DMS153 (cell line): ENCODE measurements around the gene CSNK1G3.
"Not testable (repeated sequence)": the region's sequence is repeated elsewhere in the genome, so short reads cannot be mapped to it uniquely, and the experiment has no call there.

Source experiments
- DNase-seq: peaks from one replicate; lab custom pipeline; 2025; lab: John Stamatoyannopoulos, UW

Gene CSNK1G3

GRCh38 chr5:123559434-123559775 lies 47.4 kb downstream of the CSNK1G3 start:
- DNase-seq = no peak

DNA sequence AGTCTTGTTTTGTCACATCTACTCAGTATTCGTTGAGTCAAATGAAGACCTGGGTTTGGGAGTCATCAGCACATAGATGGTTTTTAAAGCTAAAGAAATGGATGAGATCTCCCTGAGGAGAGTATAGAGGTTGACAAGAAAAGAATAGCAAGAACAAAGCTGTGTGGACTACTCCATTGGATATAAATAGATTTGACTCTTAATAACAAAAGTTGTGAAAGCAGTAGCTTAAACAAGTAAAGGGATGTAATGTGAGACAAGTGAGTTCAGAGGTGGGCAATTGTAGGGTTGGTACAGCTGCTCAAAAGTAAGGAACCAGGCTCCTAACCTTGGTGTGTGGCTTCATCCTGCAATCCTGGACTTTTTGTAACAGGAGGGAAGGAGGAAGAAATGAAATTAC lies 49.3 kb downstream of the CSNK1G3 start:
- no peak for DNase-seq

GRCh38 chr5:123571927-123572326 lies 60.0 kb downstream of the CSNK1G3 start:
- DNase-seq = no peak

DNA sequence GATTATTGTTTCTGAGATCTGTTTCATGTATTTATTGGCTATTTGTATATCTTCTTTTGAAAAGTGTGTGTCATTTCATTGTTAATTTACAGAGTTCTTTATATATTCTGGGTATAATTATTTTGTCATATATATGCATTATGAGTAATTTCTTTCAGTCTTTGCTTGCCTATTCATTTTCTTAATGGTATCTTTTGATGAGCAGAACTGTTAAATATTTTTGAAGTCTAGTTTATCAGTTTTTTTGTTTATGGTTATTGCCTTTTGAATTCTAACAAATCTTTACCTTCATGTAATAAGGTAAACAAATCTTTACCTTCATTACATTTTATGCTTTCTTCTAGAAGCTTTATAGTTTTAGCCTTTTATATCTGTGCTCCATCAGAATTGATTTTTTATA lies 66.4 kb downstream of the CSNK1G3 start:
- no peak for DNase-seq

DNA sequence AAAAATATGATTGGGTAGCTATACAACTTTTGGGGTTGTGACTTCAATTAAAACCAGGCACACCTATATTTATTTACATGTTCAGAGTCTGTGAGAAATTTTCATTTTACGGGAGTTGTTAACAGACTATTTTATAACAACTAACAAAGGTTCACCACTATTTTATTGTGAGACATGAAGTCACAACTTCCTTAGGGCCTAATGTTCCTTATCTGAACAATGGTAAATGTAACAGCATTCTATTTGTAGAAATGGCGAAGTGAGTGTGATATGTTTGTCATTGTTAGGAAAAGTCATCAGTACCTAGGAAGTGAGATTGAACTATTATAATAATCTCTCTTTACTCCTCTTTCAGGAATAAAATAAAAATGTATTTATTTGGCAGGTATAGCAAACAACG lies 67.4 kb downstream of the CSNK1G3 start:
- DNase-seq = no peak

- no peak for DNase-seq
These were observed 70.7 kb downstream of the CSNK1G3 start for GRCh38 chr5:123582550-123583285.

DNA sequence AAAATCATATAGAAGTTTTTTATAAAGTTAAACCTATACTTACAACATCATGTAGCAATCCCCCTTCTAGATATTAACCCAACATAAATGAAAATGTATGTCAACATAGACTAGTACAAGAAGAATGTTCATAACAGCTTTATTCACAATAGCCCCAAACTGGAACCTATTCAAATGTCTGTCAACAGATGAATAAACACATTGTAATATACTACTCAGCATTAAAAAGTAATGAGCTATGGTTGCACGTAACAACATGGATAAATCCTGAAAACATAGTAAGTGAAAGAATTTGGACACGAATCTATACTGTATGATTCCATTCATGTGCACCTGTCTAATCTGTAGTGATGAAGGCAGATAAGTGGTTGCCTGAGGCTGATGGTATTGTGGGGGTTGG lies 73.9 kb downstream of the CSNK1G3 start:
- DNase-seq = no peak

GRCh38 chr5:123594434-123594833 lies 82.5 kb downstream of the CSNK1G3 start:
- no peak for DNase-seq

GRCh38 chr5:123597018-123597417 lies 85.0 kb downstream of the CSNK1G3 start:
- no peak for DNase-seq

- no peak for DNase-seq
These were observed 86.2 kb downstream of the CSNK1G3 start for GRCh38 chr5:123598028-123598689.

GRCh38 chr5:123599171-123599570 lies 87.2 kb downstream of the CSNK1G3 start:
- DNase-seq = no peak

GRCh38 chr5:123601610-123602009 lies 89.6 kb downstream of the CSNK1G3 start:
- no peak for DNase-seq

GRCh38 chr5:123605822-123606221 lies 93.8 kb downstream of the CSNK1G3 start:
- no peak for DNase-seq

- DNase-seq = no peak
These were observed 98.2 kb downstream of the CSNK1G3 start for GRCh38 chr5:123610209-123610608.

DNA sequence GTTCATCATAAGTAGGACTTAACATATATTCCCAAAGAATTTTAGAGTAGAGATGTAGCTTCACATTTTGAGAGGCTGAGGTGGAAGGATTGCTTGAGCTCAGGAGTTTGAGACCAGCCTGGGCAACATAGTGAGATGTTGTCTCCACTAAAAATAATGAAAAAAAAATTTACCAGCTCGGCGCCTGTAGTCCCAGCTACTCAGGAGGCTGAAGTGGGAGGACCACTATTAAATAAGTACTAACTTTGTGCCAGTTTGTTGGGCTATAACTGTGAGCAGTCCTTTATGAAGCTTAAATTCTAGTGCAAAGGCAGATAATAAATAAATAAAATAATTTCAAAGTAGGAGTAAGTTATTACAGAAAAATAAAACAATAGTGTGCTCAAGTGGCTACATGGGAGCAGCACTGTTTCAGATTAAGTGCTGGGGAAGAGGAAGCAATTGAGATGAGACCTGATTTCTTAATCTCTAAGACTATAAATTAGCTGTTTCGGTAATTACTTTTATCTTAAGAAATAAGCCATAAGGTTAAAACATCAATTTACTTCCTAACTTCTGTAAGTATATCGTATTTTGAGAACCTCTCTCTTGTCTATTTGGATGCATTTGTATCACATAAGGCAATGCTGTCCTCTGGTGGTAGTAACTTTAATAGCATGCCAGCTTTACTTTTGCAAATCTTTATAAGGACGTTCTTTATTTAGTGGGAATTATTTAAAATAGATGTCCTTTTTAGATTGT lies 98.9 kb downstream of the CSNK1G3 start:
- DNase-seq = peak; percentile 12

DNA sequence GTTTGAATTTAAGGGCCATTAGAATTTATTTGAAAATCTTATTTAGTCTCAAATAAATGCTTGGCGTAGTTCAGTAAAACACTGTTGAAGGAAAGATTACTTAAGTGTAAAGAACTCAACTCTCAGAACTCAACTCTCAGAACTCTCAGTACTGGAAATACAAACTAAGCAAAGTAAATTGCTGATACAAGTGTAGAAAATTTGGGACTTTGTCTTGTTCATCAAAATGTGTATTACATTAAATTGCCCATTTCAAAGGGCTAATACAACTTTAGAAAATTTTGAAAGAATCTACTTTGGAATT lies 99.4 kb downstream of the CSNK1G3 start:
- DNase-seq = no peak

- no peak for DNase-seq
These were observed 105.6 kb downstream of the CSNK1G3 start for GRCh38 chr5:123617561-123617960.

DNA sequence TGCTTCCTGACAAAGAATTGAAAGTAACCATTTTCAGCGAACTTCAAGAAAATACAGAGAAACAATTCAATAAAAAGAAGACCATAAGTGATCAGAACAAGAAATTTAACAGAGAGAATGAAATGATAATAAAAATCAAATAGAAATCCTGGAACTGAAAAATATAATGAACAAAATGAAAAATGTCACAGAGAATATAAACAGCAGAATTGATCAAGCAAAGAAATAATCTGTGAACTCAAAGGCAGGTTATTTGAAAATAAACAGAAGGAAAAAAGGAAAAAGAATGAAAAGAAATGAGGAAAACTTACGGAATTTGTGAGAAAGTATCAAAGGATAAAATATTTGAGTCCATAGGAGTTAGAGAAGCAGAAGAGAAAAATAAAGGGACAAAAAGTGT lies 114.1 kb downstream of the CSNK1G3 start:
- no peak for DNase-seq

DNA sequence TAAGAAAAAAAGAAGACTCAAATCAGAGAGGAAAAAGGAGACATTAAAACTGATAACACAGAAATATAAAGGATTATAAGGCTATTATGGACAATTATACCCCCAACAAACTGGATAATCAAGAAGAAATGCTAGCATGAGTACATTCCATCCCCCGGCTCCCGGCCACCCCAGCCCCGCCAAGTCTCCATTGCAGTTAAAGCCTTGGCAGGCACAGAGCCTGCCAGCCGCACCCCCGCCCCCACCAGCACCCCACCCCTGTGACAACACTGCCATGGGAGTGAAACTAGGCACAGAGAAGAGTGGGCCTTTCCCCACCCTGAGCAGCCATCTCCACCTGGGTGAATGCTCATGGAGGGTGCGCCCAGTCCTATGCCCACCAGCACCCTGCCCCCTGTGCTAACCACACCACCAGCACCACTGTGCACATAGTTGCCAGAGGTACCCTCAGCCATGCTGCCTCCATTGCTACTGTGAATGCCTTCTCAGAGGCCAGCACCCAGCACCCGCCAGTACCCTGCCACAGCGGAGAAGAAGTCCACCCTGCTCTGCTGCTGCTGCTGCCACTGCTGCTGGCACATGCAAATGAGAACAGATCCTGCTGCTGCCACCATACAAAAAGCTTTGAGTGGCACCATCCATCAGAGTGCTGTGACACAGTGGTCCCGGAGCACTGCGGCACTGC lies 117.0 kb downstream of the CSNK1G3 start:
- no peak for DNase-seq

- DNase-seq = no peak
These were observed 124.0 kb downstream of the CSNK1G3 start for GRCh38 chr5:123636006-123636405.

- DNase-seq = not testable (repeated sequence)
These were observed 125.1 kb downstream of the CSNK1G3 start for GRCh38 chr5:123637028-123637427.

- no peak for DNase-seq
These were observed 127.3 kb downstream of the CSNK1G3 start for GRCh38 chr5:123639244-123639643.
